NCI-H345 treated with DMSO at 0.1 percent for 48 hours (cell line): Measurements from ENCODE around the gene HDAC10.
"Not testable (repeated sequence)": the region's sequence is repeated elsewhere in the genome, so short reads cannot be mapped to it uniquely, and the experiment has no call there.

Experiments used
- DNase-seq: peaks from one replicate; lab custom pipeline; 2025; ENCODE audit not compliant: unreplicated experiment; lab: John Stamatoyannopoulos, UW

HDAC10 gene

DNA sequence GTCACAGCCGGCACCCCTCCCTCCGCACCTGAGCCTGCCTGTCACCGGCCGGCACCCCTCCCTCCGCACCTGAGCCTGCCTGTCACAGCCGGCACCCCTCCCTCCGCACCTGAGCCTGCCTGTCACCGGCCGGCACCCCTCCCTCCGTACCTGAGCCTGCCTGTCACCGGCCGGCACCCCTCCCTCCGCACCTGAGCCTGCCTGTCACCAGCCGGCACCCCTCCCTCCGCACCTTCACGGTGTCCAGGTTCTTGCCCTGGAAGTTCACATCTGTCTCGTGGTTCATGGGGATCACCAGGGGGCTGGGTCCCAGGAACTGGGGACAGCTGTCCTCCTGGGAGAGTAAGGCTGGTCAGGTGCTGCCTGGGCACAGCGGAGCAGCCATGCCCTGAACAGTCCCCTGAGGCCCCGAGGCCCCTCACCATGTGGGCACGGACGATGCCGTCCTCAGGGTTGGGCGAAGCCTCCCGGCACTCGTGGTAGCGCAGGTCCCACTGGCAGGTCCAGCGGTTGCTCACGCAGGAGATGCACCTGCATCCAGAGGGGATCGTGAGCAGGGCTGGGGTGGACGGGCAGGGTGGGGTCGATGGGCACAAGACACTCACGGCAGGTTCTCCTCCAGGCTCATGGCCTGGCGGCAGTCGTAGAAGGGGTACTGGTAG is 34.6 kb upstream of the HDAC10 start:
- DNase-seq = no peak

DNA sequence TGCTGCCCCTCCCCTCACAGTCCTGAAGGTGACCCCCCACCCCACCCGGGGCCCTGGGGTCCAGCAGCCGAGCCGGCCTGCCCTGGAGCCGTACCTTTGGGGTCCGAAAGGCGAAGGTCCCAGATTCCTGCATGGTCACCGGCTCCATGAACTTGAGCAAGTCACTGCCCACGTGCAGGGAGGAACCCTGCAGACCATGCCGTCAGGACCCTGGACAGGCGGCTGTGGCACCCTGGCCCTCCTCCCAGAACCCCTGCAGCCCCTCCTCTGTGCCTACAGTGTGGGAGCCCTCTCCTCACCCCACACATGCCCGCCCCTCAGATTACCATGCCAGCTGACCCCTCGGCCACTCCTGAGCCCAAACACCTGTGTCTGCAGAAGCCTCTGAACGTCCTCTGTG is 33.4 kb upstream of the HDAC10 start:
- no peak for DNase-seq

DNA sequence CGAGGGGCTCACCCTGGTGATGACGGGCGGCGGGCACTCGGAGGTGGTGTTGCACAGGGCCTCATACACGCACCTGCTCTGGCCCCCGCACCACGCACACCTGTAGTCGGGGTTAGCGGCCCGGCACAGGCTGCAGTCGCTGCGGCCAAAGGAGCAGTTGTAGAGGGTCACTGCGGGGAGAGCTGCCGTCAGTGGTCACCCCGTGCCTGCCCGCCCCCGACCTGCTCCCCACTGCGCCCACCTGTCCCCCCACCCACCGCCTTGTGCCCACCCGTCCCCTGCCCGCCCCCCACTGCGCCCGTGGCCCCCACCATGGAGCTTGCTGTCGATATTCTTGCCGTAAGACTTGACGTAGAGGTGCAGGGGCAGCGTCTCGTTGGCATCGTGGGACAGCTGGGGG is 32.8 kb upstream of the HDAC10 start:
- no peak for DNase-seq

DNA sequence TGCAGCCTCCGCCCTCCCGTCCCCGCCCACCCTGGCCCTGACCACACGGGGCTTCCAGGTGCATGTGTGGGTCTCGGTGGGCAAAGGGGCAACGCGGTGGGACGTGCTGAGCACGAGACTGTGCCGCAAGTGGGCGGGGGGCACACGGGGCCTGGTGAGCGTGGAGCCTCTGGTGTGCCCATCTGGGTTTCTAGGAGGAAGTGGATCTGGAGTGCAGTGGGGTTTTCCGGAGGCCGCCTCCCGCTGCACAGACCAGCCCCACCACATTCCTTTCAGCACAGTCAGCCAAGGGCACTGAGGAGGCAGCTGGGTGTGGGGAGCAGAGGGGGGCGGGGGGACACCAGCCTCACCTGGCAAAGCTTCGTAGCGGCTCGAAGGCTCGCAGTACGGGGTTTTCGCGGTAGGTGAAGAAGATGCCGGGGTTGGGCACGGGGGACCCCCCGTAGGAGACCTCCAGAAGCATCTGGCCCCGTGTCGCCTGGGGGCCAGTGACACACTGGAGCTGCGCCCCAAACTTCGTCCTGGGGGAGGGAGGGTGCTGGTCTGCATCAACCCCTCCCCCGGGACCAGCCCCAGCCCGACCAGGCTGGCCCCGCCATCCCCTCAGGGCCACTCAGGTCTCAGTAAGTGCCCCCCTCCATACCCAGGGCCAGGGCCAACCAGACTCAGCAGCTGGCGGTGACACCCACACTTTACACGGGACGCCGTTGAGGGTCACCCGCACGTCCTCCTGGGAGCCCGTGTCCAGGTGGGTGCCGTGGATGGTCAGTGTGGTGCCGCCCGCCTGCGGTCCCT is 31.5 kb upstream of the HDAC10 start:
- no peak for DNase-seq

DNA sequence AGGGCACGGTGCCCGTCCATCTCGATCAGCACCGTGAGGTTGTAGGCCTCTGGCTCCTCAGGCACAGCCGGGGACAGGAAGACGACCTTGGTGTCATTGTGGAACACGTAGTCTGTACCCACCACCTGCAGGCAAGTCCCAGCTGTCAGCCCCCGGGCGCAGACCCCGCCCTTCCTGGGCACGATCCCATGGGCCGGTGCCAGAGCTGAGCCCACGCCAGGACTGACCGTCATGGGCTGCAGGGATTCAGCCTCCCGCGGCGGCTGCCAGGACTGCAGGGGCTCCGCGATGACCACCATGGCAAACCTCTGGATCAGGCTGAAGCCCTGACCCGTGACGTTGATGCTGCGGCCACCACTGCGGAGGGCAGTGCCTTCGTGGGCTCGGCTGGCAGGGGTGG is 30.9 kb upstream of the HDAC10 start:
- DNase-seq = no peak

DNA sequence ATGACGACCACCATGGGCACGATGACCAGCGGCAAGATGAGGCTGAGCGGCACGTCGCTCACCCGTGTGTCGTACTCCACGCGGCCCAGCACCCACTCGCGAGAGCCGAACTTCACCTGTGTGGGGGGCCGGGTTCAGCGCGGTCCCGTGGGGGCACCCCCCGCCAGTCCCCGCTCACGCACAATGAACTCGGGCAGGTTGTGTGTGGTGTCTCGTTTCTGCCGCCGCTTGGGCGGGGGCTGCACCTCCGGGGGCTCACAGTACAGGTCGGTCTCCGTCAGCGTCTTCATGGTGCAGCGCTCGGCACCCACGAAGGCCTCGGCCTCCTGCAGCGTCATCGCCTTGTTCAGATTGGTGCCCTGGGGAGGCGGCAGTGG is 30.3 kb upstream of the HDAC10 start:
- DNase-seq = no peak

DNA sequence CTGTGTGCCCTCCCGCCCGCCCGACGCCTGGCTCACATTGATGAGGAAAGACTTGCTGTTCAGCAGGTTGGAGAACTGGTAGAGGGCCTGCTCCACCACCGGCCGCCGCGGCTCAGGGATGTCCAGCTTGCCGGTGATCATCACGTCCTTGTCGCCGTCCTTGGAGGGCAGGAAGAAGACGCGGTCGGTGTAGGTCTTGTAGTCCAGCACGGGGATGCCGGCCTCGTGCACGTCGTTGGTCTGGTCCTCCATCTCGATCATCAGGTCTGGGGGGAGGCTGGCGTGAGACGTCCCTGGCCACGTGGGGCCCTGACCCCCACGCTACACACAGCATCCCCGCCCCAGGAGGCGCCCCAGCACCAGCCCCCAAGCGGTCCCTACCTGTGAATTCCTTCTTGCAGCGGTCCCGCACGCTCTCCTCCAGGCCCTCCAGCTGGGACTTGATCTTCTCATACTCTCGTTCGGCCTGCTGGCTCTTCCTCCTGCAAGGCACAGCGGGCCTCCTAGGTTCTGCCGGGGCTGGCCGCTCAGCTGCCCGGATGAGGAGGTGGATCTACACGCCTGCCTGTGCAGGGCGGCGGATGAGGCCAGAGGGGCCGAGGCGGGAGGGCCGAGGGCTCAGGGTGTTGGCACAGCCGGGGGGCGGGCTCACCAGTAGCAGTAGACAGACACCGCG is 29.8 kb upstream of the HDAC10 start:
- no peak for DNase-seq

DNA sequence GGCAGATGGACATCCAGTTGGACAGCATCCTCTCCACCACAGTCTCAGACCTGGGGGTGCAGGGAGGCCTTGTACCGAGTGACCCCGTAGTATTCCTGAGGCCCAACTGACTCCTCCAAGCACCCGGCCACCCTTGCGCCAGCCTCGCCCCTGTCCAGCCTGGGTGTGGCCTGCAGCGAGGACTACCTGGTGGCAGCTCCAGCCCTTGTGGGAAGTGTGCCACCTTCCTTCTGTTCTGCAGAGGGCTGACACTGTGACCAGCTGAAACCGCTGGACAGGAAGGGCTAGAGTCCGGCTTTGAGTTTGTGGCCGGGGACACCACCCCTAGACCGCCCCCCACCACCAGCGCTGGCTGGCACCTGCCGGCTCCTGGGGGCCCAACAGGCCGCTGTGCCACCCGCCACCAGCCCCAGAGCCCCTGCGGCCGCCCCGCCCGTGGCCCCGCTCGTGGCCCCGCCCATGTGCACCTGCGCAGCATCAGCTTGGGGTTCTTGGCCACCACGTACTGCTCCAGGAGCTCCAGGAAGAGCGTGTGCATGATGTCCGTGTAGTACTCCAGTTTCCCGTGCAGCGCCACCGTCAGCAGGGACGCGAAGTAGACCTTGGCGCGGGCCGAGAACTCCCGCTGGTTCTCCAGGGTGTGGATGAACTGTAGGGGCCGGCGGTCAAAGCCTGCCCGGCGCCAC is 29.1 kb upstream of the HDAC10 start:
- no peak for DNase-seq

DNA sequence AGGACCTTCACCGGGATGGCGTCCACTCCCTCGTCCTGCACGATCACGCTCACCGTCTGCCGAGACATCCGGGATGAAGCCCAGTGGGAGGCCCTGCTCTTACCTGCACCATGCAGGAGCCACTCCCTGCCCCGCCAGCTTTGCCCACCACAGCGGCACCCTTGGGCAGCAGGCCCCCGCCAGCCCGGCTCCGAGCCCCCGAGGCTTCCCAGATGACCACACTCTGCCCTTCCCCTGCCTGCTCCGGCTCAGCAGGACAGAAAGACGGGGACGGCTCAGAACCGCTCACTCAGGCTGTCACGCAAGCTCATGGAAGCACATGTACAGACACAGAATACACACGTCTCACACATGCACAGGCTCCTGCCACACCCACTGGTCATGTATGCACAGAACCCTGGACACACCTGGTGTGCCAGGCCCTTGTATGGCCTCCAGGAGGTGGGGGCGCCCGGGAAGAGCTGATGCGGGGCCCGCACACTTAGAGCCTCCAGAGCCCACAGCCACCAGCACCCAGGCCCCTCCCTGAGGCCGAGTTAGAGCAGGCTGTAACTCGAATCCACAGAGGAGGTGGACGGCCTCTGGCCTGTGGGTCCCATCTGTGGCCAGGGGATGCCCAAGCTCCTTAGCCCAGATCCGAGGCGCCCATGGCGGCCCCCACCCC is 28.0 kb upstream of the HDAC10 start:
- no peak for DNase-seq

DNA sequence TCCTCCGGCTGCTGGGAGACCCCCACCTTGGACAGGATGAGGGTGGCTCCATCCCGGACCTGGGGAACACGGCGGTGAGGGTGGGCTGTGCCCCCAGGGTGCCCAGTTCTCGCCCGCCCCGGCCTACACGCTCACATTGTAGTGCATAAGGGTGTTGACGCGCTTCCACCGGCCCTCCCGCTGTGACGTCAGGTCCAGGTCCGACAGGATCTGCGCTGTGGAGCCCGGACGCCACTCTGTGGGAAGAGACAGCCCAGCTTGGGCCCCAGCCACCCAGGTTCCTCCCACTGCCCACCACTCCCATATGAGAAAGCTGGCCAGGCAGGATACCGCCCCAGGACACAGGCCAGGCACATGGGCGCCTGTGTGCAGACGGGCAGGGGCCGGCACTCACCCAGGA is 27.4 kb upstream of the HDAC10 start:
- DNase-seq = no peak

DNA sequence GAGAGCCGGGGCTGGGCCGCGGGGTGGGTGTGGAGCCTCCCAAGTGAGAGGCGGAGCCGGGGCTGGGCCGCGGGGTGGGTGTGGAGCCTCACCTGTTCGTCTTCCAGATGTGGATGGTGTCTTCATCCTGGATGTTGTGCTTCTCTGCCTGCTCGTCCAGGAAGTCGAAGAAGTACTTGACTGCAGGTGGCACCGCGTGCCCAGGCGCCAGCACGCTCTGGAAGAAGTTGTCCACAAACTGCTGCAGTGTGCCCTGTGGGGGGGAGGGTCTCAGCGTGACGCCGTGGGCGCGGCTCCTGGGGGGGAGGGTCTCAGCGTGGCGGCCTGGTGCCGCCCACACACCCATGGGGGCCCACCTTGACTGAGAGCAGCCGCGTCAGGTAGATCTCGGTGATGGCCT is 26.7 kb upstream of the HDAC10 start:
- DNase-seq = no peak

DNA sequence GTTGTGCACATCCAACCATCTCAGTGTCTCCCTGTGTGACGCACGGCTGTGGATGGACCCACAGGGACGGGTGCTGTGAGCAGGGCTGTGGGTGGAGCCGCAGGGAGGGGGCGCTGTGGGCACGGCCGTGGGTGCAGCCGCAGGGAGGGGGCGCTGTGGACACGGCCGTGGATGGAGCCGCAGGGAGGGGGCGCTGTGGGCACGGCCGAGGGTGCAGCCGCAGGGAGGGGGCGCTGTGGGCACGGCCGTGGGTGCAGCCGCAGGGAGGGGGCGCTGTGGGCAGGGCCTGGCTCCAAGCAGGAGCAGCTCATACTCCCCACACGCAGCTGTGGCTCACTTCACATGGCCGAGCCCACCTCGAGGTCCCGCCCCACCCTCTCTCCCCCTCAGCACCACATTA is 25.1 kb upstream of the HDAC10 start:
- no peak for DNase-seq

DNA sequence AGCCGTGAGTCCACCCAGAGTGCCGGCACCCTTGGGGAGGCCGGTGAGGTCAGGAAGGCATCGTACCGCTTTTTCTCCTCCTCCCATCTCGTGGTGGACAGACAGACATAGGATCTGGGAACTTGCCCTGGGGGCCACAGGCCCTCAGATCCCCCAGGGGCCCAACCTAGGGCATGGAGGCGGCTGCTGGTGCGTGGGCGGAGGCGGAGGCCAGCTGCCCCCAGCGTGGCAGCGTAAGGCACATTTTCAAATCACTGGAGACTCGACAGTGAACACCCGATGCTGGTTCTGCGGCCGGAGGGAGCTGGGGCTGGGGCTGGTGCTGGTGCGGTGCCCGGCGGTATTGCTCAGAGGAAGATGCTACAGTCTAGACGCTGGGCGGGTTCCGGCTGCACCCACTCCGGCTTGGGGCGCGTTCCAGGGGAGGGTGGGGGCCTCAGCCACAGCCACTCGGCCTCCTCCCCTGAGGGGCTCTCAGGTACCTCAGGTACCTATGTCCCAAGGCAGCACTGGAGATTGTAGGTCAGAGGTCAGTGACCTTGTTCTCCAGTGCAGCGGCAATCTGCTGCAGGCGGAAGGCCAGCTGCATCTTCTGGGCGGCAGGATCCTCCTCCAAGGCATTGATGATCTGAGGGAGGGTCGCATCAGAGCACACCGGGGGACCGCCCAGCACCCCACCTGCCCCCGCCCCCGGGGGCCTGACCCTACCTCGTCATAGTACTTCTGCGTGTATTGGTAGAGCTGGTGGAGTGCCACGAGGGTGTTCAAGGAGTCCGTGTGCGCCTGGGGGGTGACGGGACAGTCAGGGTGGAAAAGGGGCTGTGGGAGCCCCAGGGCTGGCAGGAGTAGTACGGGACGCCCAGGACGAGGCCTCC is 24.4 kb upstream of the HDAC10 start:
- DNase-seq = no peak

DNA sequence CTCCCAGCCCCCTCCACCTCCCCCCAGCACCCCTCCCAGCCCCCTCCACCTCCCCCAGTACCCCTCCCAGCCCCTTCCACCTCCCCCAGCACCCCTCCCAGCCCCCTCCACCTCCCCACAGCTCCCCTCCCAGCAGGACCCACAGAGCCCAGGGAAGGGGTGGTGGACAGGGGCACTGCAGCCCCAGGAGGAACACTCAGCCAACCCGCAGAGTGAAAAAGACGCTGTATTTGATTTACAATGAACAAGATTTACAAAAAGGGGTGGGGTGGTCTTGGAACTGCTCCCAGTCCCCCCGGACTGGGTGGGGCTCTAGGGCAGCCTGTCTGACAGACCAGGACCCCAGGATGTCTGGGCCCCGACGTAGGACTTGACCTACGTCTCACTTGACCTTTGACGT is 23.7 kb upstream of the HDAC10 start:
- DNase-seq = no peak

DNA sequence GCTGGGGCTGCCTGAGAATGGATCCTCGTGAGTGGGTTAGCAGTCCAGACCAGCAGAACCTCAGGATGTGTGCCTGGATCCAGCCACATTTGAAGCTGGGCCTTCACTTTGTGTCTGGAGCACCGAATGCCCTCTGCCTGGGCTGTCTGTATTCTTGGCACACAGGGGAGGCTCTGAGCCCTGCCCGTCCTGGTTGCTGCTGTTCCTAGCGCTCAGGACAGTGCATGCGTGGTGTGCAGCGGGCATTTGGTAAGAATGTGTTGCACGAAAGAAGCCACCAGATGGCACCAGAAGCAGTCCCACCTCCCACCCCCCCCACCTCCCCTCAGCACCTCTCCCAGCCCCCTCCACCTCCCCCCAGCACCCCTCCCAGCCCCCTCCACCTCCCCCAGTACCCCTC is 23.2 kb upstream of the HDAC10 start:
- no peak for DNase-seq

DNA sequence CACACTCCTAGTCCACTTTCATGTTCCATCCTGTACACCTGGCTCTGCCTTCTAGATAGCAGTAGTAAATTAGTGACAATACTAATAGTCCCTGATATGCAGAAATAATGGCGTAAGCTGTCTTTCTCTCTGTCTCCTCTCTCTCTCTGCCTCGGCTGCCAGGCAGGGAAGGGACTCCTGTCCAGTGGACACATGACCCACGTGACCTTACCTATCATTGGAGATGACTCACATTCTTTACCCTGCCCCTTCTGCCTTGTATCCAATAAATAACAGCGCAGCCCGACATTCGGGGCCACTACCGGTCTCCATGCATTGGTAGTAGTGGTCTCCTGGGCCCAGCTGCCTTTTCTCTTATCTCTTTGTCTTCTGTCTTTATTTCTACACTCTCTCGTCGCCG is 22.7 kb upstream of the HDAC10 start:
- not testable (repeated sequence) for DNase-seq

DNA sequence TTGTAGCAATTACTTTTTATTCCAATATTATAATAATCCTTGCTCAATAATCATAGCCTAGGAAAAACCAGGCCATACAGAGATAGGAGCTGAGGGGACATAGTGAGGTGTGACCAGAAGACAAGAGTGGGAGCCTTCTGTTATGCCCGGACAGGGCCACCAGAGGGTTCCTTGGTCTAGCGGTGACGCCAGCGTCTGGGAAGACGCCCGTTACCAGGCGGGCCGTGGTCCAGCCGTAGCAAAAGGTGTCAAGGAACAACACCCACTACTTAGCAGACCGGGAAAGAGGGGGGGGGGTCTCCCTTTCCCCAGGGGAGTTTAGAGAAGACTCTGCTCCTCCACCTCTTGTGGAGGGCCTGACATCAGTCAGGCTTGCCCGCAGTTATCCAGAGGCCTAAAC is 22.3 kb upstream of the HDAC10 start:
- not testable (repeated sequence) for DNase-seq

DNA sequence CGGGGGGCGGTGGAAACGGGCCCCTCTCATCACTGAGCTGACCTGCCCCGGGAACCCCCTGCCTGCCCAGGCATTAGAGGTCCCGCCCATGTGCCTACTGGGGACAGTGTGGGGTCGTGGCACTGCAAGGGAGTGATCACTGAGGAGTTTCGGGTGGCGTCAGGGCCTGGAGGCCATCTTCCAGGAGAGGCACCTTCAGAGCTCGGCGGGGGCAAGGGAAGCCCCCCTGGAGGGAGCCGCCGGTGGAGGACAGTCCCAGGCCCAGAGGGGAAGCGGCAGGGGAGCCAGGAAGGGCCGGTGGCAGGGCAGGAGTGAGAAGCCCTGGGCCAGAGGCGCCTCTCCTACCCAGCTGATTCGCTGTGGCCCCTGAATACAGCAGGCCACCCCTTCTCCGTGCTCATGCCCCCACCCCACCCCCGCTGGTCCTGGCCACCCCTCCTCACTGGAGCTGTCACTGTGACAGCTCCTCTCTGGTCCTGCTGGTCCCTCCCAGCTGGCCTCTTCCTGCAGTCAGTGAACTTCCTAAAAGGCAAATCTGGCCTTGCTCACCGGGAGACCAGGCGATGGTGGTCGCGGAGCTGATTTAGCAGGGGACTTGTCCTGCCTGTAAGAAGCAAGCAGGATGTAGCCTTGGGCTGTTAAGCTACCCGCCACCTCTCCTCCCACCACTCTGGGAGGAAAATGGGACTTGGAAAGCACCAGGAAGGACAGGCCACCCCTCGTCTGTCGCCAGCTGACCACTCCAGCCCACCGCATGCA is 21.2 kb upstream of the HDAC10 start:
- no peak for DNase-seq

DNA sequence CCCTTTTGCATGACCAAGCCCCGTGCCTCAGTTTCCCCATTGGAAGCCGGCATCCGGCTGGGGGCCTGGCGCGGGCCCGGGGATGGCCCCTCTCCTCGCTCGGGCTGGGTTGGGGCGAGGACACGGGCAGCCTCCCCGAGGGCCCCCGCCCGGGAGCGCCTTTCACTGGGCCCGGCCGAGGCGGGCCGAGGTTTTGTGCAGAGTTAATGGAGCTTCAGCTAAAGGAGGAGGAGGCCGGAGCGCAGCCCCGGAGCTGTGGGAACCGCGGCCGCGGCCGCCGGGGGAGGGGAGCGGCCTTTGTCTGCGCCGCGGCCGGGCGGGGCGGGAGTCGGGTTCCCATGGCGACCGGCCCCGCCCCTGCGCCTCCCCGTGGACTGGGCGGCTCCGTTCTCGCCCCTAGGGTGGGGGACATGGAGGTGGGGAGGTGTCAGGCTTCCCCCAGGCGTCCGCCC is 20.5 kb upstream of the HDAC10 start:
- no peak for DNase-seq
